HuH-7 (cell line): Measurements from ENCODE around the gene TAOK2.
"Not testable (repeated sequence)": the region's sequence is repeated elsewhere in the genome, so short reads cannot be mapped to it uniquely, and the experiment has no call there.

Experiments used
- DNase-seq: peaks from one replicate; pipeline ENCODE4 v3.0.0; 2011; ENCODE audit warnings: low spot score

Gene TAOK2

DNA sequence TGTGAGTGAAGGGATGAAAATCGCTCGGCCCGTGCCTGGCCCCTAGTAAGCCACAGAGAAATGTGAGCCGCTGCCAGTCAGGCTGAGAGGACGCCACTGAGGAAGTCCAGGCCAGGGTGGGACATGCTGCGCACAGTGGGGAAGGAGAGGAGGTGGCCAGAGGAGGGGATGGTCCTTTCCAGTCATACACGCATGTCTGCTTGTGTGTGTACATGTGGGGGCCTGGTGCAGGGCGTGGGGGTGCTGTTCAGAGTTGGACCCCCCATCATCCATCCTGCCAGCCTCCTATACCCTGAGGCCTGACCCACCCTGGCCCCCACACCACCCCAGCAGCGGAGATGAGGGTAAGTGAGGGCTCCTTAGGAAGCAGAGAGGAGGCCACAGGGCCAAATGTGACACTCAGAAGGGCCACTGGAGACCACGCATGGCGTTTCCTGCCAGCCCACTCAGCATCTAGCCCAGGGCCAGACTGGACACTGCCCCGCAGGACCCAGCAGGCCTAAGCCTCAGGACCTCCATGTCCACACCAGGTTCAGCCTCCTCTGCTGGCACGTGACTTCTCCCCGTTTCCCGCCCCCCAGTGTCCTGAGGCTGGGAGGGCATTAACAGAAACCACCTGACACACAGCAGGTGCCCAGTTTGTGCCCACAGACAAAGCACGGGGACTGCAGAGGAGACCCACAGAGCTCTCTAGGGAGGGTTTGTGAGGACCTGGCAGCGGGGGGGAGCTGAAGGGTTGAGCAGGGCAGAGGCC is 30.2 kb downstream of the TAOK2 start:
- DNase-seq = no peak

DNA sequence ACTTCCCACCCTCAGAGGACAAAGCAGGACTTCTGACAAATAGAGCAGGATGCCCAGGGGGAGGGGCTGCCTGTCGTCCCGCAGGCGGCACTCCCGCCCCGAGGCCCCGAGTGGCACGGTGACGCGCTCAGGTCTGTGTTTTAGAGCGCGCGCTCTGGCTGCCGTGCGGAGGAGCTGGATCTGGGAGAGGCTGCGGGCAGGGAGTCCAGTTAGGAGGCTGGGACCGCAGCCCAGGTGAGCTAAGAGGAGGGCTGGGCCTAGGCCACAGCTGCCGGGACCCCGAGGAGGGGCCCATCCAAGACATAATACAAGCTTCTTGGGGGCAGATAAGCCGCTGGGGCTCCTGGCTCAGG is 30.7 kb downstream of the TAOK2 start:
- DNase-seq = no peak

DNA sequence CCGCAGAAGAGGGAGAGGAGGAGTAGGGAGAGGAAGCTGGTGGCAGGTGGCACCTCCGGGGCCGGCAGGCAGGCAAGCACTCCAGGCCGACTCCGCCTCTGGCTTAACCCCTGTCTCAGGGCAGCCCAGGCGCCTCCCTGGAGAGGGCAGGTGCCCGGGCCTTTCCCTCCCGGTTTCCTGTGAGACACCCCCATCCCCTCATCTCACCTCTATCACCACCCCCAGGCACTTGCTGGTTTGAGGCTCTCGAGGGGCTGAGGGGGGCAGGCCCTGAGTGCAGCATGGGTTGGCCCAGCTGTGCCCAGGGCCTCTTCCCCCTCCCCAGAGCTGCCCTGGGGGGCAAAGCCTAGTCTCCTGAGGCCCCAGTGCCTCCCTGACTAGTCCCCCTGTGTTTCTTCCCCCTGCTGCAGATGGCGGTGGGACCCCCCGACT is 31.2 kb downstream of the TAOK2 start:
- no peak for DNase-seq

DNA sequence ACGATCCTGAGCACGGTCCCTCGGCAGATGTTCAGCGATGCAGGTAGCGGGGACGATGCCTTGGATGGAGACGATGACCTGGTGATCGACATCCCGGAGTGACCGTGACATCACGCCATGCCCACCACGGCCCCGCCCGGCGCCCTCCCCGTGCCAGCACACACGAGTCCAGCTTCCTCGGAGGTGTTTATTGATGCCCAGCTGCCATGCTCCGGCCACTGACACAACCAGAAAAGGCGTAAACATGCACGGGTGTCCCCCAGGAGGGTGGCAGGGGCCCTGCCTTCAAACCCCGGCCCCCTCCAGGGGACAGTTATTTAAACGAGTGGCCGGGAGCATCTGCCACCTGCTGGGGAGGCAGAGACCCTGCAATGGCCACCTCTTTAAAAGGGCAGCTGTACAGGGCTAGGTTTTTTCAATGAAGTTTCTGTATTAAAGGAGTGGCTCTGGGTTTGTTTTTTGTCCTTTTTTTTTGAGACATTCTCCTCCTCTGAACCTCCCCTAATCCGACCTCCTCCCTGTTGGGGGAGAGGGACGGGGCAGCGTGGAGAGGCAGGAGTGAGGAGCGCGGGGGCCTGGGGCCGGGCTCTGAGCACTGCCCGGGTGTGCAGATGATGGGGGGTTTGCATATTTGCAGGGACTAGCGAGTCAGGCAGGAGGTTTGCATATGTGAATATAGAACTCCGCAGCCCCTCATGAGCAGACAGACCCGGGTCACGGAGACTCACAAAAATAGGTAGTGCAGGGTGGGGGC is 31.9 kb downstream of the TAOK2 start:
- DNase-seq = peak; percentile 96

DNA sequence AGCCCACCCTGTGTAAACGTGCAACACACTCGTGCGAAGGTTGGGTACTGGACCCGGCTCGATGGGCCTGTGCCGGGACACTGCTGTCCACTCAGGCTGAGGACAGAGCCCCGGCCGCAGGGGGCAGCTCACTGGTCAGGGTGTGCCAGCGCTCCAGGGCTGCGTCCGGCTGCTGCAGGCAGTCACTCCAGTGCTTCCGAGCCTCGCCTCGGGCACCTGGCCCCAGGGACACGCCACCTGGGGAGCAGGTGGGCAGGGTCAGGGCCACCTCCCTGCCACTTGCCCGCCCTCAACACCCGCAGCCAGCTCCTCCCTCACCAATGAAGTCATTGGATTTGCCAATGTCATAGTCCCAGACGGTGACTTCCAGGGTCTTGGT is 32.4 kb downstream of the TAOK2 start:
- DNase-seq = no peak

DNA sequence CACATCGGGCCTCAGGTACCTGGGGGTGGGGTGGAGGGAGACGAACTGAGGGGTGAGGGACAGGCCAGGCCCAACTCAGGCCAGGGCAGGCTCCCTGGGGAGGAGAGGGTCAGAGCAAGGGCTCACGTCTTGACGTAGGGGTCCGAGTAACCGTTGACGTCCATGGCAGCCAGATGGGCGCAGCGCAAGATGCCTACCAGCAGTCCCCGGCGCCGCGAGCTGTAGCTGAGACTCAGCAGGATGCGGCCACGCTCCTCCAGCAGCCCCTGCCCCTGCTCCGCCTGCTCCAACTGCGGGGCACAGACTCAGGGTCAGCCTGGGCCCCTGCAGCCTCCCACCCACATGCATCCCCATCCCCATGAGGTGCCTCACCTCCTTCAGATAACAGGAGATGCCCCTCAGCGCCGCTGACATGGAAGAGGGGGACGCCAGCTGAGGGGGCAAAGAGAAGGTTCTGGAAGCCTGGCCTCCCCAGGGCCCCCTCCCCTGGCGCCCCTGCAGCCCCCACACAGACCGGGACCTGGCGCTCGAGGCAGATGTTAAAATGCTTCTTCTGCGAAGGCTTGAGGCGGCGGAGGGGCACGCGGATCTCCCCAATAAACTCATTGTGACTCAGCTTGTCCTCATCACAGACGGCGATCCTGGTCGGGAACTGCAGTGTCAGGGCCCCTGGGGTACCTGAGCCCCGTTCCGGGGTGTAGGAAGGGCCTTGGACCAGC is 33.1 kb downstream of the TAOK2 start:
- no peak for DNase-seq

DNA sequence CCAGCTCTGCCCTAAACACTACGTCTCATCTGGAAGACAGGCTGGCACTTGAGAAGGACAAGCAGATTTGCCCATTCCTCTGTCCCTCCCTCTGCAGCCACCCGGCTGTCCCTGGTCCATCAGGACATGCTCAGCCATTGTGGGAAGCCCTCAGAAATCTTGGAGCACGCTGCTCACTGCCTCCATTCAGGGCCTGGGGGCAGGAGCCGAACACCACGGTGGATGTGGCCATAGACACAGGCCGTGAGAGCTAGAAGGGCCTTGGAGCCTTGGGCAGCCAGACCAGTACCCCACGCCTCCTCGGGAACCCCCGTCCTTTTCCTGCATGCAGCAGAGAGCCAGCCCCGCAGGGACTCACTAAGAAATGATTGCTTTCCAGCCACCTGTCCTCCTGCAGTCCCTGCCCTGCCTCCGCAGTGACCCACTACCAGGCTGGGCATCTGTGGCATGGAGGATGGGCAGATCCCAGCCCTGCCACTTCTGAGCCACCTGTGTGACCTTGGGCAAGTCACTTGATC is 33.8 kb downstream of the TAOK2 start:
- DNase-seq = no peak

DNA sequence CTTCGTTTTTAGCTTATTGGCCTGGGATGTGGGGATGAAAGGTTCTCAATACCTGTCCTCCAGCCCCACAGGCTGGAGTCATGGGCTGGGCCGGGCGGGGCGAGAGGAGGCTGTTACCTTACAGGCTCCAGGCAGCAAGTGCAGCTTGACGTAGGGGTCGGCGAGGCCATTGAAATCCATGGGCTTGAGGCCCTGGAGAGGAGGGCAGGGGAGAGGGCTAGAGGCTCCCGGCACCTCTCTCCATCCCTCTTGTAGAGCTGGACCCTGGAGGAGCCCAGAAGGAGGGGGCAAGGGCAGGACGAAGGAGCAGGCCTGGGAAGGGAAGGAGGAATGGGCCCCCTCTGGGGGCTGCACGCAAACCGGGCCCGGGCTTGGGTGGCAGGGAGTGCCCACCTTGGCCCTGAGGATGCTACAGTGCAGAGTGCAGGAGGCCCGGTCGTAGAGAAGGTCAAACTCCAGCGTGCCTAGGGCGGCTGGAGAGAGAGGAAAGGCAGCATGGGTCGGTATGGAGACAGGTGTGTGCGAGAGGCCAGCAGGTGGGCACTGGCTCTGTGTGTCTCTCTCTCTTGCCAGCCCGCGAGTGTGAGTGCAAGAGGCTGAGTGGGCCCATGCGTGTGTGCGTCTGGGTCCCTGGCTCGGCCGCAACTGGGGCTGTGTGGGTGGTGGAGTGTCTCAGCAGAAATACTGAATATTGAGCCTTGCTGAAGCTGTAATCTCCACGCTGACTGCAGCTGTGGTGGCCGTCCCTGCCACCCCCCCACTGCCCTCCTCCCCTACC is 35.6 kb downstream of the TAOK2 start:
- DNase-seq = no peak

DNA sequence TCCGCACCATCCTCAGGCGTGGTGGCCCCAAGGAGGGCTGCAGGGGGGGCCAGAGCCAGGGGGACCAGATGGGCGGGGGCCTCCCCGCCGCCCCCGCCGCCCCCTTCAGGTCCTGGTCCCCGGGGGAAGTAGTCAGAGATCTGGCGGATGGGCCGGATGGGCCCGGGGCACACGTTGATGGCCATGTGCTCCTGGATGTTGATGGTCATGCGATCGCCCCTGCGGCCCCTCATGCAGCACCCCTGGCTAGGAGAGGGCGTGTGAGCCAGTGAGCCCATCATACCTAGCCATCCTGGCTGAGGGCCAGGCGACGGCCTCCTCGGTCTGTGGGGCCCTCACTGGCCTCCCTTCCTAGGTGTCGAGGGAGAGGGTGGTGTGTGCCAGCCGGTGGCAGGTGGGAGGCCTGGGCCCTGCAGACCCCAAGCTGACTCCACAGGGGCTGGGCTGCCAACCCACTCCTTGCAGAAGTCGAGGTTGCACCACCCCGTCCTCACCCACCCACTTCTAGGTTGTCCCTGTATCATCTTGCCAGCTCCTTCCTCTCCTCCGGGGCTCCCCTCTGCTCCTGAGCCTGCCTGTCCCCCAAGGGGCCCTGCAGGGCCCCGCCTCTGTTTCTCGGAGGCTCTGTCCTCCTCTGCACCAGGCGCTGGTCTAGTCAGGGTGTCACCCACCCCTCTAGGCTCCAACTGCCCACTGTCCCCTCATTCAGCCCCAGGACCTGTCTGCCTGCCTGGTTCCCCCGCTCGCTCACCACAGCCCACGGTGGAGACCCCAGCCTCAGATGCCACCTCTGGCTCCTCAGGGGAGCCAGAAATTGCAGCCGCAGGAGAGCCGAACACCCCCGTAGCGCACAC is 36.5 kb downstream of the TAOK2 start:
- DNase-seq = no peak

DNA sequence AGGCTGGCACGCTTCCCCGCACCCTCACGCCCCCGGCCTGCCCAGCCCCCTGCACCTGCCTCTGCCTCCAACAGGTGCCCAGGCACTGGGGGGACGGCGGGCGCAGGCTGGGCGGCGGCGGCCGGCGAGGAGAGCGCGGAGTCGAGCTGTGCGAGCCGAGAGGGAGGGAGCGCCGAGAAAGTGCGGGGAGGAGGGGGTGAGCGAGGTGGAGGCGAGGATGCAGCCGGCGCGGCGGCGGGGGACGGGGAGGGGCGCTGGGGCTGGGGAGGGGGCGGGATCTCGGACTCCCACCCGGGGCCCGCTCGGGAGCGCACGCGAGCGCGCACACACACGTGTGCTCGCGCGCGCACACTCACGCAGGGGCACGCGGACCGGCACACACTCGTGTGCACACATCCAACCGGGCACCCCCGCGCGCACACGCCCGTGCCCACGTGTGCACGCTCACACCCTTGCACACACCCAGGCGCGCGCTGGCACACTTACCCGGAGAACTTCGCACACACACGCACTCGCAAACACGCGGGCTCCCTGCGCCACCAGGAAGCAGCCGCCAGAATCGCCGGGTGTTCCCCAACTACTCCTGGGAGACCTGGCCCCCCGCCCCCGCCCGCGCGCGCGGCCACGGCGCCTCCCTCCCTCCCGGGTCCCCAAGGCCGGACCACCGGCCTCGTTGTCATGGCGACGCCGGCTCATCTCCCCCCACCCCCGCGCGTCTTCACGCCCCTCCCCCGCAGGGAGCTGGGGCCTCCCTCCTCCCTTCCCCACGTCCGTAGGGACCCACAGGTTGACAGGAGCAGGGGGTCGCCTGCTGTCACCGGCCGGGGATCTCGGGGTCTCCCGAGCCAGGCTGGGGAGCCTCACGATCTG is 37.4 kb downstream of the TAOK2 start, which contains the start of gene DOC2A:
Gene DOC2A, minus strand, starts transcription at position 184 of the 870 bp plus-strand sequence. CDS start 805 bp downstream, outside the sequence.
- DNase-seq = no peak

DNA sequence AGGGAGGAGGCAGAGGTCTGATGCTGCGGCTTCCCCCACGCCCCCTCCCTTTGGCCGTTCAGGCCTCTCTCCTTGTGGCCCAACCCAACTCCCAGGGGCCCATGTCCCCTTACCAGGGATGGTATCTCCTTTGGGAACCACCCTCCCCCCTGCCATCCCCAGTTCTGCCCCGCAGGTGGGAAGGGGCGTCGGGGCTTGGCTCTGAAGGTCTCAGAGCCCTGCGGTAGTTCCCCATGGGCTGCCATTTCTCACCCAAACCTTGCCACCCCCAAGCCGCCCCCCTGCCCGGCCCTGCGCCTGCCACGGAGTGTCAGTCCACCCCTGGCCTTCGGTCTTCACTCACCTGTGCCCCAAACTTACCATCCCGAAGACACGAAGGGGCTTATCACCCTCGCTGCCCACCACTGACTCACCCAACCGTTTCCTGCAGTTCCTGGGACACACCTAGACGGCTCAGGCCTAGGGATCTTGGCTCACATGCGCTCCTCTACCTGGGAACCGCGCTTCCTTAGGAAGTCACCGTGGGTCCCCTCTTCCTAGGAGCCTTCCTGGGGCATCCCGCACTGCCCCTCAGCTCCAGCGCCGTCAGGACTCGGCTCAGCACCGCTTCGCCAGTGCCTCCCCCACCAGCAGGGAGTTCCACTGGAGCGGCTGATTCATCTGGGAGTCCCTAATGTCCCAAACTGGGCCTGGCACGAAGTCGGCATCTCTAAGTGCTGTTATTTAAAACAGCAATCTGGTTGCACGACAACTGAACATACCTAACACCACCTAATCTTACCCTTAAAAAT is 38.2 kb downstream of the TAOK2 start:
- no peak for DNase-seq

DNA sequence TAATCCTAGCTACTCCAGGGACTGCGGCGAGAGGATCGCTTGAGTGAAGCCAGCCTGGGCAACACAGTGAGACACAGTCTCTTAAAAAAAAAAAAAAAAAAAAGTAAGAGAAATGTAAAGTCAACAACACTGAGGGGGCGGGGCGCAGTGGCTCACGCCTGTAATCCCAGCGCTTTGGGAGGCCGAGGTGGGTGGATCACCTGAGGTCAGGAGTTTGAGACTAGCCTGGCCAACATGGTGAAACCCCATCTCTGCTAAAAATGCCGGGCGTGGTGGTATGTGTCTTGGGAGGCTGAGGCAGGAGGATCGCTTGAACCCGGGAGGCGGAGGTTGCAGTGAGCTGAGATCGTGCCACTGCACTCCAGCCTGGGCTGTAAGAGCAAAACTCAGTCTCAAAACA is 38.9 kb downstream of the TAOK2 start:
- not testable (repeated sequence) for DNase-seq

DNA sequence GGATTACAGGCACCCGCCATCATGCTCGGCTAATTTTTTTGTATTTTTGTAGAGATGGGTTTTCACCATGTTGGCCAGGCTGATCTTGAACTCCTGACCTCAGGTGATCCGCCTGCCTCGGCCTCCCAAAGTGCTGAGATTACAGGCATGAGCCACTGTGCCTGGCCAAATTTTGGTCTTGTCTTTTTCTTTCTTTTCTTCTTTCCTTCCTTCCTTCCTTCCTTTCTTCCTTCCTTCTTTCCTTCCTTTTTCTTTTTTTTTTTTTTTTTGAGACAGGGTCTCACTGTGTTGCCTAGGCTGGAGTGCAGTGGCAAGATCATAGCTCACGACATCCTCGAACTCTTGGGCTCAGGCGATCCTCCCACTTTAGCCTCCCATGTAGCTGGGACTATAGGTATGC is 41.8 kb downstream of the TAOK2 start:
- not testable (repeated sequence) for DNase-seq

DNA sequence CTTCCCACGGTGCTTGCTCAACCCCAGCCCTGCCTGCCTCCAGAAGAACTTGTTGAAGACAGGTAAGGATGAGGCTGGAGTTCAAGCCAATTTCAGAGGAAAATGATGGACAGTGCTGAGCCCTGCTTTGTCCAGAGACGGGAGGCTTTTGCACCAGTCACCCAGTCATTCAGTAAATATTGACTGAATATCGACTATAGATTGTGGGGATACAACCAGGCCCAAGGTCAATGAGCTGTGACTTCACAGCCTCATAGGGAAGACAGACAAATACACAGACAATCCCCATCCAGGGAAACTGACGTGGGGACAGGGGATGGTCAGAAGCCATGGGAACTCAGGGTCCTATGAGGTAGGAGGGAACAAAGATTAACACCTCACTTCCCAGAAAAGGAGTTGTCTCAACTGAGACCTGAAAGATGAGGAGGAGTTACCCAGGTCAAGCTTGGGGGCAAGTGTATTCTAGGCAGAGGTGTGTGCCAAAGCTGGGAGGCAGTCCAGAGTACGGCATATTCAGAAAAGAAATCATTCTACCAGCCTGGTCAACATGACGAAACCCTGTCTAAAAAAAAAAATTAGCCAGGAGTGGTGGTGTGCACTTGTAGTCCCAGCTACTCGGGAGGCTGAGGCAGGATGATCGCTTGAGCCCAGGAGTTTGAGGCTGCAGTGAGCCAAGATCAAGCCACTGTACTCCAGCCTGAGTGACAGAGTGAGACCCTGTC is 43.0 kb downstream of the TAOK2 start:
- no peak for DNase-seq

DNA sequence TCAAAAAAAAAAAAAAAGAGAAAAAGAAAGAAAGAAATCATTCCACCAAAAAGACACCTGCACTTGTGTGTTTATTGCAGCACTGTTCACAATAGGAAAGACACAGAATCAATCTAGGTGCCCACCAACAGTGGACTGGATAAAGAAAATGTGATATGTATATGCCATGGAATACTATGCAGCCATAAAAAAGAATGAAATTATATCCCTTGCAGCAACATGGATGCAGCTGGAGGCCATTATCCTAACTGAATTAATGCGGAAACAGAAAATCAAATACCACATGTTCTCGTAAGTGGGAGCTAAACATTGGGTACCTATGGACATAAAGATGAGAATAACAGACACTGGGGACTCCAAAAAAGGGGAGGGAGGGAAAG is 43.6 kb downstream of the TAOK2 start:
- DNase-seq = no peak

DNA sequence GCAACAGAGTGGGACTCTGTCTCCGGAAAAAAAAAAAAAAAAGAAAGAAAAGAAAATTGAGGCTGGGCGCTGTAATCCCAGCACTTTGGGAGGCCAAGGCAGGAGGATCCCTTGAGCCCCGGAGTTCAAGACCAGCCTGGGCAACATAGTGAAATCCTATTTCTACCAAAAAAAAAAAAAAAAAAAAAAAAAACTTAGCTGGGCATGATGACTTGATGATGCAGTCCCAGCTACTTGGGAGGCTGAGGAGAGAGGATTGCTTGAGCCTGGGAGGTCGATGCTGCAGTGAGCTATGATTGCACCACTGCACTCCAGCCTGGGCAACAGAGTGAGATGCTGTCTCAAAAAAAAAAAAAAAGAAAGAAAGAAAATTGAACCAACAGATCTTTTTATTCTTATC is 44.3 kb downstream of the TAOK2 start:
- DNase-seq = not testable (repeated sequence)

DNA sequence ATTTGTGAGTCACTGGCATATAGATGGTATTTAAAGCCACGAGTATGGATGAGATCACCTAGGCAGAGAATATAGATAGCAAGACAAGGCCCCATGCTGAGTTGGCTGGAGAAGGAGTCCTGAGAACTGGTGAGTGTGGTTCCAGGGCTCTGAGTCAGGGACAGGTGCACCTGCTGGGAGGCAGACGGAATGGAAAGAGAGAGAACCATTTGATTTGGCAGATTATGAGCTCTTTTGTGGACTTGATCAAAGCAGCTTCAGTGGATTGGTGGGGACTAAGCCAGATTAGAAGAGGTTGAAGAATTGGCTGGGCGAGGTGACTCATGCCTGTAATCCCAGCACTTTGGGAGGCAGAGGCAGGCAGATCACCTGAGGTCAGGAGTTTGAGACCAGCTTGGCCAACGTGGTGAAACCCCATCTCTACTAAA is 45.1 kb downstream of the TAOK2 start:
- DNase-seq = no peak

DNA sequence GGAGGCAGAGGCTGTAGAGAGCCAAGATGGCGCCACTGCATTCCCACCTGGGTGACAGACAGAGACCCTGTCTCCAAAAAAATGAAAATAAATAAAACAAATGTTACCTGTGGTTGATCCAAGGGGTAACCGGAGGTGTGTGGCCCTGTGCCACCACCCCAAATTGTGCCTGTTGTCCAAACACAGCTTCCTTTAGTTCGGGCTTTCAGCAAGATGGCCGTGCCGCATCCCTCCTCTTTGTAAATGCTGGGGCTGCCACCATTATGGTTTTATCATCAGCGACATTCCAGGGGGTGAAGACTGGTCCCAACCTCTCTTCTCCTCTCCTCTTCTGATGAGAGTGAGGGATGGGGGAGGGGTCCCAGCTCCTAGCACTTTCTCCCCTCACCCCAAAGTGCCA is 49.2 kb downstream of the TAOK2 start, which contains the start of gene C16orf92:
Gene C16orf92, plus strand, starts transcription at position 312 of the 400 bp plus-strand sequence. CDS start 143 bp downstream, outside the sequence.
- no peak for DNase-seq
